Esophagus muscularis mucosa (tissue), 4 donors: ENCODE data around the gene MBTPS1. TPM values are rescaled to one million over a fixed set of nuclear protein-coding genes. Genes with fewer than 3 reads are reported as not detected.

ENCODE experiments used
- DNase-seq: peaks from one replicate; pipeline ENCODE4 v3.0.0-alpha.2; 2017; ENCODE audit errors: extremely low spot score
- H3K27ac ChIP-seq, 4 donors: fragments of 200-600 bp; sonication (generic); replicated peaks in 1 of 4; 1 replicate in 3 of 4; 2 replicates in 1 of 4; pipeline ENCODE4 v1.5.1; 2016 to 2019; ENCODE audit warnings: mild to moderate bottlenecking in 1 of 4
- H3K27me3 ChIP-seq, 4 donors: fragments of 200-600 bp; sonication (generic); one replicate each; pipeline versions ENCODE4 v1.5.1 to v1.6.0; 2016 to 2019
- H3K36me3 ChIP-seq, 4 donors: fragments of 200-600 bp; sonication (generic); one replicate each; pipeline ENCODE4 v1.5.1; 2016 to 2019
- H3K4me1 ChIP-seq, 4 donors: fragments of 200-600 bp; sonication (generic); one replicate each; pipeline ENCODE4 v1.5.1; 2016 to 2019
- H3K4me3 ChIP-seq, 4 donors: fragments of 200-600 bp; sonication (generic); 1 replicate in 2 of 4; 2 replicates in 2 of 4; pipeline ENCODE4 v1.5.1; 2016 to 2019; ENCODE audit warnings: mild to moderate bottlenecking in 4 of 4, moderate library complexity in 1 of 4
- H3K9me3 ChIP-seq, 4 donors: fragments of 200-600 bp; sonication (generic); 1 replicate in 3 of 4; 2 replicates in 1 of 4; pipeline ENCODE4 v1.5.1; 2016 to 2019
- CTCF ChIP-seq, 3 experiments: fragments of 200-600 bp in 2 of 3; fragments of 450-650 bp in 1 of 3; sonication (generic) in 2 of 3; IDR thresholded peaks; one replicate each; pipeline ENCODE4 v1.5.1; 2017 to 2019; ENCODE audit warnings: antibody characterized with exemption in 3 of 3, mild to moderate bottlenecking in 2 of 3, moderate library complexity in 1 of 3
- EP300 ChIP-seq: sonication (generic); formaldehyde crosslinking; IDR thresholded peaks from one replicate; pipeline ENCODE4 v1.6.1; 2017; ENCODE audit warnings: antibody characterized with exemption
- POLR2A ChIP-seq: fragments of 450-650 bp; IDR thresholded peaks from one replicate; pipeline ENCODE4 v1.6.1; 2017; ENCODE audit warnings: antibody characterized with exemption, moderate library complexity, mild to moderate bottlenecking, low read depth
- POLR2AphosphoS5 ChIP-seq, 2 donors: sonication (generic); formaldehyde crosslinking; IDR thresholded peaks; one replicate each; pipeline ENCODE4 v1.6.1; 2017; ENCODE audit warnings: antibody characterized with exemption in 2 of 2
- WGBS: methylation state at CpG from one replicate; pipeline ENCODE4 v1.1.5; 2018; 5-methylcytosine and 5-hydroxymethylcytosine counted together
- intact Hi-C: fragments of 100-400 bp; cut with DNase I; formaldehyde crosslinking; loops from one replicate; pipeline ENCODE4 v1.15.1; 2023
- total RNA-seq, 4 donors: library from RNA; depleted of rRNA; stranded (reverse); fragments of >200 nt; gene quantifications; one replicate each; pipeline versions ENCODE4 v1.1.0 to v1.2.1, GENCODE V29; 2016

Gene MBTPS1
- total RNA-seq, 4 donors from 2014 or later: 72.4 to 86.6 (median 82.6) TPM

- no peak for DNase-seq
- Histone ChIP-seq H3K27ac (no peak overlapping the region), H3K9me3 (no peaks in the 10 kb centered on the region), H3K4me1 (no peaks in the 10 kb centered on the region), H3K27me3 (no peaks in the 10 kb centered on the region), H3K36me3 (no peaks in the 10 kb centered on the region), H3K4me3 (no peak overlapping the region)
- intact Hi-C loops: no loop called here
- TF ChIP-seq POLR2AphosphoS5 (IDR thresholded peaks at IDR 0.05): no peak
- no peak for TF ChIP-seq POLR2A
- TF ChIP-seq EP300: no peak
- TF ChIP-seq CTCF (IDR thresholded peaks at IDR 0.05): no peak
- WGBS: 70% methylated on average over 15 of the region's 15 CpGs
These were observed 89.1 kb downstream of the MBTPS1 start for GRCh38 chr16:84027625-84028024.

GRCh38 chr16:84026606-84027005, 90.1 kb downstream of the MBTPS1 start:
- 95% methylated on average over 10 of the region's 10 CpGs for WGBS
- Histone ChIP-seq H3K27me3 (no peaks in the 10 kb centered on the region), H3K9me3 (peaks cover 0 to 7% (median 5%) of the 10 kb centered on the region in 4 donors), H3K4me1 (no peaks in the 10 kb centered on the region), H3K27ac (no peak overlapping the region), H3K36me3 (no peaks in the 10 kb centered on the region), H3K4me3 (no peak overlapping the region)
- no peak for TF ChIP-seq CTCF (IDR thresholded peaks at IDR 0.05)
- no peak for TF ChIP-seq POLR2AphosphoS5 (IDR thresholded peaks at IDR 0.05)
- no peak for TF ChIP-seq POLR2A
- no peak for TF ChIP-seq EP300
- no peak for DNase-seq
- intact Hi-C loops: no loop called here

GRCh38 chr16:84024854-84025253, 91.9 kb downstream of the MBTPS1 start:
- Histone ChIP-seq H3K4me1 (no peaks in the 10 kb centered on the region), H3K9me3 (peaks cover 0 to 12% (median 9%) of the 10 kb centered on the region in 4 donors), H3K27me3 (no peaks in the 10 kb centered on the region), H3K27ac (no peak overlapping the region), H3K4me3 (no peak overlapping the region), H3K36me3 (no peaks in the 10 kb centered on the region)
- WGBS: 76% methylated on average over 9 of the region's 9 CpGs
- DNase-seq: no peak
- intact Hi-C loops: no loop called here
- TF ChIP-seq POLR2AphosphoS5 (IDR thresholded peaks at IDR 0.05) (no peak), POLR2A (no peak), CTCF (IDR thresholded peaks at IDR 0.05) (no peak), EP300 (no peak)

GRCh38 chr16:84022644-84023043, 94.1 kb downstream of the MBTPS1 start:
- Histone ChIP-seq H3K36me3 (no peaks in the 10 kb centered on the region), H3K27me3 (no peaks in the 10 kb centered on the region), H3K27ac (no peak overlapping the region), H3K9me3 (peaks cover 0 to 20% (median 11%) of the 10 kb centered on the region in 4 donors), H3K4me3 (no peak overlapping the region), H3K4me1 (no peaks in the 10 kb centered on the region)
- TF ChIP-seq CTCF (IDR thresholded peaks at IDR 0.05): no peak
- no peak for TF ChIP-seq POLR2AphosphoS5 (IDR thresholded peaks at IDR 0.05)
- TF ChIP-seq POLR2A: no peak
- no peak for TF ChIP-seq EP300
- WGBS: 79% methylated on average over 11 of the region's 11 CpGs
- DNase-seq: no peak
- intact Hi-C loops: no loop called here

- peaks cover 0 to 20% (median 11%) of the 10 kb centered on the region in 4 donors for H3K9me3 ChIP-seq
- DNase-seq: no peak
- WGBS: 92% methylated on average over 5 of the region's 5 CpGs
- H3K27ac ChIP-seq: no peak overlapping the region
- no peak for TF ChIP-seq CTCF (IDR thresholded peaks at IDR 0.05)
- no peak for TF ChIP-seq EP300
- no peak for TF ChIP-seq POLR2AphosphoS5 (IDR thresholded peaks at IDR 0.05)
- TF ChIP-seq POLR2A: no peak
- no peaks in the 10 kb centered on the region for H3K4me1 ChIP-seq
- no peak overlapping the region for H3K4me3 ChIP-seq
- H3K27me3 ChIP-seq: peaks cover 0 to 2% (median 0%) of the 10 kb centered on the region in 4 donors
- no peaks in the 10 kb centered on the region for H3K36me3 ChIP-seq
- intact Hi-C loops: no loop called here
These were observed 95.3 kb downstream of the MBTPS1 start for GRCh38 chr16:84021488-84021887.
